Activated T-helper 1 cell treated with anti-CD3 and anti-CD28 coated beads, Interleukin-2, amount 50 U/mL, for 16 hours (primary cell): ENCODE results near the gene MAVS.
"Not testable (repeated sequence)": the region's sequence is repeated elsewhere in the genome, so short reads cannot be mapped to it uniquely, and the experiment has no call there.

Source experiments
- DNase-seq, 2 donors: peaks; one replicate each; pipeline ENCODE4 v3.0.0-alpha.2; 2020; ENCODE audit warnings: low read depth in 1 of 2, low spot score in 1 of 2

The MAVS gene

GRCh38 chr20:3814928-3815495, 31.6 kb upstream of the MAVS start:
- DNase-seq: no peak

GRCh38 chr20:3815703-3816315, 30.8 kb upstream of the MAVS start:
- DNase-seq: no peak

DNA sequence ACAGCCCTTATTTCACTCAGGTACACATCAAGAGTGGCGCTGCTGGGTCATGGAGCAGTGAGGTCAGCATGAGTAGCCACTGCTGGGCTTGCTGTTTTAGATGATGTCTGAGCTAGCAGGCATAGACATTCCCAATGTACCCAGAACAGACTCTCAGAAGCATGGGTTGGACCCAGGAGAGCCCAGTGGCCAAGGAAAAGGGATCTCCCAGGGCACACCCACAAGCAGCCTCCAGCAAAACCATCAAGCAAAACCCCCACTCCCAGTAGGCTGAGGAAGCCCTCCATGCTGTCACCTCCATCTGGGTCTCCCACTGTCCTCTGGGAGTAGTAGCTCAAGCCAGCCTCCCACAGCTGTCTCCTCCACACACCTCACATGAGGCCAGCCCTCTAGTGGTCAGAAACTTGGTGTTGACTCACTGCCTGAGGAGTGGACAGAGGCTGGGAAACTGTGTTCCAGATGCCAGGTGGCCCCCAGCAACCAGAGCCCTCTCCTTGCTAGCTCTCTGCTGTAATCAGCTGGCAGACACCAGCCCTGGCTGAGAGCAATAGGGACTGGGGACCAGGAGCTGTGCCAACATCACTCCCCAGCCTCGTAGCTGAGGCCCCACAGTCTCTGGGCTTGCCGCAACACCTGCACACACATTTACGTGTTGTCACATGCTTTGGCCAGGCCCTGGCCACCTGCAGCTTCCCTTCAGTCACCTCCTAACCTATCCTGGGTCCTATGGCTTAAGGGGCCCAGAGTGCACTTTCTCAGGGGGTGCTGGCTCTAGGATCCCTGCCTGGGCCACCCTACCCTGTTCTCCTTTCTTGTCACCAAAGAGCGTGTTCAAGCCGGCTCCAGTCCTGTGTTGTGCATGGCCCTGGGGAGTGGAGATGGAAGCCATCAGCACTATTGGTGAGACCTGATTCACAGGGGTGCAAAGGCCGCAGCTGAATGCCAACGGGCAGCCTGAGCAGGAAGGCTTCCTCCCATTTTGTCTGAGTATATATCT, 28.2 kb upstream of the MAVS start:
- no peak for DNase-seq

DNA sequence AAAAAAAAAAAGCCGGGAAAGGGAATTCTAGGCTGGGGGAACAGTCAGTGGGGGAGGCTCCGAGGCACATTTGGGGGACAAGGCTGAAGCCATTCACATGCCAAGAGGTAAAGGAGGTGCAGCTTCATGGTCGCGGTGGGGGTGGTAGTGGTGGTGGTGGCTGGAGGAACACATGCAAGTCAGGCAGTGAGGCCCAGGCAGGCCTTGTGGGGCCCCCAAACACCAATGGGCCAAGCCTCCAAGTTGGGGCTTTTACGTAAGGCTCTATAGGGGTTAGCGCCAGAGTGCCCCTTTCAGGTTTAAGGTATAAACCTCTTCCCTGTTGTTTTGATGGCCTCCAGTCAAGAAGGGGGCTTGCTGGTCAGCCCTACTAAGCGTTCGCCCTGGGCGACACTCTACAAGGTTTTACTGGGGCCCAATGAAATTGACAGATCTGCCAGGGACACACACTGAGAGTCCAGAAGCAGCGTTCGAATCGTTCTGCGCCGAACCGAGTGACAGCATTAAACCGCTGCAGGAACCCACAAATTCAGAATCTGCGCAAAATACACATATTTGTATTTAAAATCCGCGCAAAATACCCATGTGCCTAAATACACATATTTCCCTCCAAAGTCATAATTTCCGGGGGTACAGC, 27.1 kb upstream of the MAVS start:
- no peak for DNase-seq

GRCh38 chr20:3820048-3820900, 26.4 kb upstream of the MAVS start, which contains the start of gene AP5S1:
AP5S1 (plus strand) TSS chr20:3820547; CDS start chr20:3822118, 1,571 bp downstream.
- peak; percentile 71 to 86 for DNase-seq

DNA sequence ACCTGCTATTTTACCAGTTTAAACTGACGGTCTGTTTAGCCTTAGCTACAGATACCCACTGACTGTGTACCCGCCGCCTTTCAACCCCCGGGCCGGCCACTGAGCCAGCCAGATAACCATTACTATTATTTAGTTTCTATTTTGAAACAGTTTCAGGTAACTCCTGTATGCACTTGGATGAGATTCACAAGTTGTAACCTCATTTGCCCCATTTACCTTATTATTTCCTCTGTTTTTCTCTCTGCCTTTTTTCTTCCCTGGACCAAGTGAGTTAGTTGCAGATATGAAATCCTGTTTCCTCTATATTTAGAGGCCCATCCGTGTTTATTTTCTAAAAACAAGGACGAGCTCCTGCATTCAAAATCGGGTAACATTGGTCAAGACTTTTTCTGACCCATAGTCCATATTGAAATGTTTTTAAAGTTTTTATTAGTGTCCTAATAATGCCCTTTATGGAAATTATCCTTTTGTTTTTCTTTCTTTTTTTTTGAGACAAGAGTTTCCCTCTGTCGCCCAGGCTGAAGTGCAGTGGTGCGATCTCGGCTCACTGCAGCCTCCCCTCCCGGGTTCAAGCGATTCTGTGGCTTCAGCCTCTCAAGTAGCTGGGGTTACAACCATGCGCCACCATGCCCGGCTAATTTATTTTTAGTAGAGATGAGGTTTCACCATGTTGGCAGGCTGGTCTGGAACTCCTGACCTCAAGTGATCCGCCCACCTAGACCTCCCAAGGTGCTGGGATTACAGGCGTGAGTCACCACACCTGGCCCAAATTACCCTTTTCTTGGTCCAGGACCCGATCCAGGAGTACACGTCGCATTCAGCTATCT, 25.5 kb upstream of the MAVS start:
- DNase-seq: no peak

DNA sequence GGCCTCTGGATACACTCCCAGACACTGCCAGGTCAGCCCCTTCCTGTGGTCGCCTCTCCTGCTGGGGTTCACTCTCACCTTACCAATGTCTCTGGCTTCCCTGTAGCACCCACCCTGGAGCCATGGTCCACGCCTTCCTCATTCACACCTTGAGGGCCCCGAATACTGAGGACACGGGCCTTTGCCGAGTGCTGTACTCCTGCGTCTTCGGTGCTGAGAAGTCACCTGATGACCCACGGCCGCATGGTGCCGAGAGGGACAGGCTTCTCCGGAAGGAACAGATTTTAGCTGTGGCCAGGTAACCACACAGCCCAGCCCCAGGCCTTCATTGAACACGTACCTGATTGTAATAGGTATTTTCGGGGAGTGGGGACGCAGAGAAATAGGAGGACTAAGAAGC, 24.6 kb upstream of the MAVS start:
- no peak for DNase-seq

- DNase-seq: no peak
Measured at GRCh38 chr20:3823881-3824280, 22.8 kb upstream of the MAVS start.

GRCh38 chr20:3825526-3825925, 21.1 kb upstream of the MAVS start:
- DNase-seq: no peak

DNA sequence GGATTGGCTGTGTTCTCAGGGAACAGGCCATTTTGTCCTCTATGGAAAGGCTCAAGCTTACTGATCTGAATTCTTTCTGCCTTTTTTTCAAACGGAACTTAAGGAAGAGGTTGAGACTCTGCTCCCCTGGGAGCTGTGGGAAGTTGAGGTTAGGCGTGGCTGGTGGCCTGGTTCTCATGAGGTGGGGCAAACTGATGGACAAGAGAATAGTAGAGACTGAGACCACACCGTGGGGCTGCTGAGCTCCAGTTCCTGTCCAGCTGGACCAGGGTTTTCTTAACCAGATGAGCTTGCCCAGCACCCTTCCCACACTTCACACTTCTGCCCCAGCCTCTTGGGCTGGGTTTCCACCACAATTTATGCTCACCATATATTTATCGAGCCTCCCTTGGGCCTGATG, 20.2 kb upstream of the MAVS start:
- no peak for DNase-seq

- DNase-seq: no peak
Measured at GRCh38 chr20:3828798-3829197, 17.8 kb upstream of the MAVS start.

DNA sequence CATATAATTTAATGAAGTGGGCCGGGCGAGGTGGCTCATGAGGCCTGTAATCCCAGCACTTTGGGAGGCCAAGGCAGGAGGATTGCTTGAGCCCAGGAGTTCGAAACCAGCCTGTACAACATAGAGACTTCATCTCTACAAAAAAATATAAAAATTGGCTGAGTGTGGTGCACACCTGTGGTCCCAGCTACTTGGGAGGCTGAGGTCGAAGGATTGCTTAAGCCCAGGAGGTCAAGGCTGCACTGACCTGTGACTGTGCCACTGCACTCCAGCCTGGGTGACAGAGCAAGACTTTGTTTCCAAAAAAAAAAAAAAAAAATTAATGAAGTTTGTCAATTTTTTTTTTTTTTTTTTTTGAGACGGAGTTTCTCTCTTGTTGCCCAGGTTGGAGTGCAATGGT, 16.7 kb upstream of the MAVS start:
- DNase-seq: not testable (repeated sequence)

DNA sequence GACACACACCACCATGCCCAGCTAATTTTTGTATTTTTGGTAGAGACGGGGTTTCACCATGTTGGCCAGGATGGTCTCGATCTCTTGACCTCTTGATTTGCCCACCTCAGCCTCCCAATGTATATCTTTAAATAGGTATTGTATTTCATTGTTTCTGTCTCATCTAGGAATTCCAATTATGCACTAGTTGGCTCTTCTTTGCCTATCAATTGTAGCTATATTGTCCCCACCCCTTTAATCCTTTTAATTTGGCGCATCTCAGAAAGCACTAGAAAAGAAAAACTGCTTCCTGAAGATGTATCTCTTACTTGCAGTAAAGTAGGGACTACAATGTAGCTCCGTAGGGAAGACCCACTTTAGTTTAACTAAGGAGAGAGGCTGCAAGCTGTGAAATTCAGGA, 10.5 kb upstream of the MAVS start:
- no peak for DNase-seq

DNA sequence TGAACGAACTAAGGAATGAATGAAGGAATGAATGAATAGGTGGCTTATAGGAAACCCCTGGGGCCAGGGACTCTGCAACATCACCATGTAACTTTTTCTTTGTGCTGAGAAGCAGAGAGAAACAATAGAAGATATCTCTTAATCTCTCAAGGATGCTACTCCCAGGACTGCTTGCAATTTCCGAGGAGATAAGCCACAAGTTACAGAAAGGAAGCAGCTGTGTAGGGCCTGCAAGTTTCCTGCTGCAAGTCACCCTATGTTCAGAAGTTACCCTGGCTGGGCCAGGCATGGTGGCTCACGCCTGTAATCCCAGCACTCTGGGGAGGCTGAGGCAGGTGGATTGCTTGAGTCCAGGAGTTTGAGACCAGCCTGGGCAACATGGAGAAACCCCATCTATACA, 7.3 kb upstream of the MAVS start:
- no peak for DNase-seq

DNA sequence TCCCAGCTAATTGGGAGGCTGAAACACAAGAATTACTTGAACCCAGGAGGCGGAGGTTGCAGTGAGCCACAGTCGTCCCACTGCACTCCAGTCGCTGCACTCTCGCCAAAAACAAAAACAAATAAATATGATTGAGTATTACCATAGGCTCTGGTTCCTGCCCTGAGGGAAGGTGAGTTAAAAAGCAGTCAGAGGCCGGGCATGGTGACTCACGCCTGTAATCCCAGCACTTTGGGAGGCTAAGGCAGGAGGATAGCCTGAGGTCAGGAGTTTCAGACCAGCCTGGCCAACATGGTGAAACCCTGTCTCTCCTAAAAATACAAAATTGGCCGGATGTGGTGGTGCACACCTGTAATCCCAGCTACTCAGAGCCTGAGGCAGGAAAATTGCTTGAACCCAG, 6.4 kb upstream of the MAVS start:
- not testable (repeated sequence) for DNase-seq

DNA sequence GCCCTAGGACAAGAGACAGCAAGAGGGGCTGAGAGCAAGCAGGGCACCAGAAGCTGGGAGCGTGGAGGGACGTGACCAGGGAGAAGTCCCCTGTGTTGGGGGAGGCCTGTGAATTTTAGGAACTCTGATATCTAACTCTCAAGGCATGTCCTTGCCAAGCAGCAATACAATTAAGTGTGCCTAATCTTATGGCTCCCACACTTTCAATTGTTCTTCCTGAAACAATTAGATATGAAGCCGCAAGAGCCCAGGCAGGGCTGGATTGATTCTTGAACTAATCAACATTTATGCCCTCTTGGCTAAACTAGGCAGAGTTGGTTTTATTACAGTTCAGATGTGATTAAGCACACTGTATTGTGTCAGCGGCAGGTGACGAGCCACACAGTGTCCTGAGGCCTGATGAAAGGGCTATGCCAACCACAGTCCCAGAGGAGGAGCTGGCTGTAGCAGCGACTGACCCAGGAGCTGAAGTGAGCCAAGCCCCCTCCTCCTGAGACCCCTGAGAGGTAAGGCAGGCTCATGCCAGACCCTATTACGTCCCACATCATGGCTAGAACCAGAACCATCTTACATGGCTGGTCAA, 4.2 kb upstream of the MAVS start:
- no peak for DNase-seq

DNA sequence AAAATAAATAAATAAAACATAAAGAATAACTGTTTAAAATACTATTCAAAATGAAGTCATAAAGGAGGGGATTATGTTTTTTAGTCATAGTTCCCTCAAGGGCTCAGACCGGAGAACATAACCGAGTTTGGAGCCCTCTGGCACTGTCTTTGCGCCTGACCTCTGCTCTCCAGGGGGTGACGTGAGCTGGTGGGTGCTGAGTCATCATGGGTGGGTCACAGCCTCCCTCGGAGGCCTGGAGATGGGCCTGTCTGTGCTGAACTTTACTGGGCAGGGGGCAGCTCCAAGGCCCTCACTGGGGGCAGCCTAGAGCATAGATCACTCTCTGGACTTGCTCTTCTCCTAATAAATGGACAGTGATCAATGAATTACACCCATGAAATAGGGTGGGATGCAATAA, 3.1 kb upstream of the MAVS start:
- DNase-seq: no peak

- not testable (repeated sequence) for DNase-seq
Measured at GRCh38 chr20:3843990-3844619, 2.5 kb upstream of the MAVS start.

- no peak for DNase-seq
Measured at GRCh38 chr20:3846378-3846739, 275 bp upstream of the MAVS start.
